ENCODE data around the gene PGLYRP3. TPM values are rescaled to one million over a fixed set of nuclear protein-coding genes. Genes with fewer than 3 reads are reported as not detected.
"Not testable (repeated sequence)": the region's sequence is repeated elsewhere in the genome, so short reads cannot be mapped to it uniquely, and the experiment has no call there.

Gene PGLYRP3
- total RNA-seq, 2 donors from 2014 or later = not detected

DNA sequence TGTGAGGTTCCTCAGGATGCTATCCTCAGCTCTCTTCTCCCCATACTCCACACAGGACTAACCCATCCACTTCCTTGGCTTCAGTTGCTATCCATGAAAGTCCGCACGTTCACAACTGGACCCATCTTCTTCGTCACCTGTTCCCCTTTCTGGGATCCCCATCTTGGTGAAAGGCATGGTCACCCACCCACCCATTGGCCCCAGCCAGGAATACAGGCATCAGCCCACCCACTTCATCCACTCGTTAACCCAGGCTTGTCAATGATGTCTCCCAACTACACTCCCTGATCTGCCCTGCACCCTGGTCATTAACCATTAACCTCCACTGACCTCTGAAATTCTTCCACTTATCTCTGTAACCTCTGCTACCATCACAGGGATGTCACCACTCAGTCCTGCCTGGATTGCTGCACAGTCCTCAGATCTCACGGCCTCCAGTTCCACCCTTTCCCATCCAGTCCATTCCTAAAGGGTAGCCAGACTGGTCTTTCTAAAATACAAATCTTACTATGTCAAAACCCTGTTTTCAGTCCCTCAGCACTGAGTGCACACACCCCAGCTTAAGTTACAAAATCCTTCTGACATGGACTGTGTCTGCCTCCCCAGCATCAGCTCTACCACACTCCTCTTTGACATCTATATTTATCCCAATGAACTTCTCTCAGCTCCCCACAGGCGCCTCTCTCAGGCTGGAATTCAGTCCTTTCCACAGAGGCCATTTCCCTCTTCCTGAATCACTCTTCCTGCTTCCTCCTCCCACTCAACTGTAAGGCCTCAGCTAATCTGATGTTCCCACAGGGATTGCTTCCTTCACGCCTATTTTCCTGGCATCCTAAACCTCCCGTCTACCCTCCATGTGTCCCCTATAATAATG lies 25.5 kb upstream of the PGLYRP3 start:
- no peak for ATAC-seq
- TF ChIP-seq CTCF (IDR thresholded peaks at IDR 0.05) (no peak), POLR2A (IDR thresholded peaks at IDR 0.05) (no peak)
- no peak for DNase-seq
- no peak overlapping the region for H3K4me3 ChIP-seq
- H3K27me3 ChIP-seq = no peaks in the 10 kb centered on the region
- no peaks in the 10 kb centered on the region for H3K4me1 ChIP-seq
- intact Hi-C loops (cut with DNase I) = no loop called here
- H3K9me3 ChIP-seq = no peaks in the 10 kb centered on the region
- WGBS, 2 donors = 51 to 57% methylated on average over 8 of the region's 8 CpGs
- no peak overlapping the region for H3K27ac ChIP-seq
- no peaks in the 10 kb centered on the region for H3K36me3 ChIP-seq (replicated peaks in 1 of 2; ENCODE audit: insufficient read depth in 1 of 2, low read depth in 2 of 2)

DNA sequence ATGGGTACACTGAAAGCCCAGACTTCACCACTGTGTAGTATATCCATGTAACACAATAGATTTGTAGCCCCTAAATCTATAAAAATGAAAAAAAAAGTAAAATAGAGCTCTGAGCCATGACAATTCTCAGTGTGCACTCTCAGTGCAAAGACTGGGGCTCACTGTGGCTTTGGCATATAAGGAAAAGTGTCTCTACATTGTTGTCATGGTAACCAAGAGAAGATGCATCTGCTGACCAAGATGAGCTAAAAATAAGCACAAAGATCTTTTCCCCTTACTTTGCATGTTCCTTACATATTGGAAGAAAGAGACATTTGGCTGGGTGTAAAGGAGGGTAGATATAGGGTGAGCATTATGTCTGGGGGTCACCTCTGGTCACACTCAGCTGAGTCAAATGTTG lies 23.9 kb upstream of the PGLYRP3 start:
- H3K36me3 ChIP-seq (replicated peaks in 1 of 2; ENCODE audit: insufficient read depth in 1 of 2, low read depth in 2 of 2) = no peaks in the 10 kb centered on the region
- intact Hi-C loops (cut with DNase I) = no loop called here
- peaks cover 0 to 4% (median 0%) of the 10 kb centered on the region in 3 donors for H3K9me3 ChIP-seq
- no peak for DNase-seq
- H3K4me1 ChIP-seq = no peaks in the 10 kb centered on the region
- H3K4me3 ChIP-seq = no peak overlapping the region
- no peaks in the 10 kb centered on the region for H3K27me3 ChIP-seq
- ATAC-seq = no peak
- H3K27ac ChIP-seq = no peak overlapping the region
- TF ChIP-seq POLR2A (IDR thresholded peaks at IDR 0.05) (no peak), CTCF (IDR thresholded peaks at IDR 0.05) (no peak)

- intact Hi-C loops (cut with DNase I) = no loop called here
- 63 to 81% methylated on average over 1 of the region's 1 CpG for WGBS, 2 donors
- H3K27ac ChIP-seq = no peak overlapping the region
- DNase-seq = no peak
- no peak overlapping the region for H3K4me3 ChIP-seq
- no peak for ATAC-seq
- peaks cover 0 to 11% (median 0%) of the 10 kb centered on the region in 3 donors for H3K9me3 ChIP-seq
- no peaks in the 10 kb centered on the region for H3K36me3 ChIP-seq (replicated peaks in 1 of 2; ENCODE audit: insufficient read depth in 1 of 2, low read depth in 2 of 2)
- TF ChIP-seq CTCF (IDR thresholded peaks at IDR 0.05) (no peak), POLR2A (IDR thresholded peaks at IDR 0.05) (no peak)
- H3K27me3 ChIP-seq = no peaks in the 10 kb centered on the region
- H3K4me1 ChIP-seq = no peaks in the 10 kb centered on the region
Measured at GRCh38 chr1:153333902-153334301, 21.1 kb upstream of the PGLYRP3 start.

DNA sequence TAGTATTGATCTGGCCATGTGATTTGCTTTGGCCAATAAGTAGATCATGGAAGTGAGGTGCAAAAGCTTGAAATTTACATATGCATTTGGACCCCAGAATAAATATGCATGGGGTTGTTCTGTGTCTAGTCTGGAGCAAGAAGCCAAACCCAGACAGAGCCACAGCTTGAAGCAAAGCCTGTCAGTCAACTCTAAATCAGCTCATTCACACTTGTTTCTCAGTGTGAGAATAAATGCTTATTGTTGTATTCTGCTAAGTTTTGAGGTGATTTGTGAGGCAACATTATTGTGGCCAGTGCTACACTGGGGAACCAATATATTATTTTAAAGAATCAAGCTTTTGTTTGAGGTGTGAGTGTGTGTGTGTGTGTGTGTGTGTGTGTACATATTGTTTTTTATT lies 12.2 kb upstream of the PGLYRP3 start:
- DNase-seq (no peak), ATAC-seq (no peak)
- Histone ChIP-seq H3K4me1 (no peaks in the 10 kb centered on the region), H3K9me3 (peaks cover 0 to 19% (median 0%) of the 10 kb centered on the region in 3 donors), H3K36me3 (replicated peaks in 1 of 2; ENCODE audit: insufficient read depth in 1 of 2, low read depth in 2 of 2) (no peaks in the 10 kb centered on the region), H3K27ac (no peak overlapping the region), H3K27me3 (no peaks in the 10 kb centered on the region), H3K4me3 (no peak overlapping the region)
- intact Hi-C loops (cut with DNase I) = no loop called here
- TF ChIP-seq CTCF (IDR thresholded peaks at IDR 0.05) = no peak
- no peak for TF ChIP-seq POLR2A (IDR thresholded peaks at IDR 0.05)

GRCh38 chr1:153322568-153322967 lies 9.8 kb upstream of the PGLYRP3 start:
- intact Hi-C loops (cut with DNase I) = no loop called here
- H3K4me1 ChIP-seq = no peaks in the 10 kb centered on the region
- no peak overlapping the region for H3K27ac ChIP-seq
- peaks cover 0 to 18% (median 0%) of the 10 kb centered on the region in 3 donors for H3K9me3 ChIP-seq
- no peak overlapping the region for H3K4me3 ChIP-seq
- DNase-seq (no peak), ATAC-seq (no peak)
- no peaks in the 10 kb centered on the region for H3K36me3 ChIP-seq (replicated peaks in 1 of 2; ENCODE audit: insufficient read depth in 1 of 2, low read depth in 2 of 2)
- 26 to 41% methylated on average over 1 of the region's 1 CpG for WGBS, 2 donors
- H3K27me3 ChIP-seq = no peaks in the 10 kb centered on the region
- TF ChIP-seq CTCF (IDR thresholded peaks at IDR 0.05) (no peak), POLR2A (IDR thresholded peaks at IDR 0.05) (no peak)

DNA sequence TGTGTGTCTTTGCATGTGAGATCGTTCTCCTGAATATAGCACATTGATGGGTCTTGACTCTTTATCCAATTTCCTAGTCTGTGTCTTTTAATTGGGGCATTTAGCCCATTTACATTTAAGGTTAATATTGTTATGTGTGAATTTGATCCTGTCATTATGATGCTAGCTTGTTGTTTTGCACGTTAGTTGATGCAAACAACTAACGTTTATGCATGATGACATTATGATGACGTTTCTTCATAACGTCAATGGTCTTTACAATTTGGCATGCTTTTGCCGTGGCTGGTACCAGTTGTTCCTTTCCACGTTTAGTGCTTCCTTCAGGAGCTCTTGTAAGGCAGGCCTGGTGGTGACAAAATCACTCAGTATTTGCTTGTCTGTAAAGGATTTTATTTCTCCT lies 5.4 kb upstream of the PGLYRP3 start:
- H3K9me3 ChIP-seq; DNase-seq; ATAC-seq; H3K27ac ChIP-seq; H3K4me3 ChIP-seq; H3K4me1 ChIP-seq; H3K27me3 ChIP-seq; H3K36me3 ChIP-seq (replicated peaks in 1 of 2; ENCODE audit: insufficient read depth in 1 of 2, low read depth in 2 of 2); intact Hi-C loops (cut with DNase I): not testable (repeated sequence)
- 60 to 74% methylated on average over 7 of the region's 7 CpGs for WGBS, 2 donors

DNA sequence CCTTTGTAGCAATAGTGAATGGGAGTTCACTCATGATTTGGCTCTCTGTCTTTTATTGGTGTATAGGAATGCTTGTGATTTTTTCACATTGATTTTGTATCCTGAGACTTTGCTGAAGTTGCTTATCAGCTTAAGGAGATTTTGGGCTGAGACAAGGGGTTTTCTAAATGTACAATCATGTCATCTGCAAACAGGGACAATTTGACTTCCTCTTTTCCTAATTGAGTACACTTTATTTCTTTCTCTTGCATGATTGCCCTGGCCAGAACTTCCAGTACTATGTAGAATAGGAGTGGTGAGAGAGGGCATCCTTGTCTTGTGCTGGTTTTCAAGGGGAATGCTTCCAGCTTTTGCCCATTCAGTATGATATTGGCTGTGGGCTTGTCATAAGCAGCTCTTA lies 3.3 kb upstream of the PGLYRP3 start:
- H3K27me3 ChIP-seq; intact Hi-C loops (cut with DNase I); H3K4me3 ChIP-seq; H3K9me3 ChIP-seq; DNase-seq; ATAC-seq; H3K4me1 ChIP-seq; H3K36me3 ChIP-seq (replicated peaks in 1 of 2; ENCODE audit: insufficient read depth in 1 of 2, low read depth in 2 of 2); H3K27ac ChIP-seq: not testable (repeated sequence)

All from body of pancreas (tissue), 4 donors.